Mucosa of rectum (tissue), 2 donors: ENCODE results near the gene NMNAT1.

Experiments used
- H3K27ac ChIP-seq, 2 donors: one replicate each; pipeline ENCODE4 v1.7.0; 2013; ENCODE audit warnings: inconsistent platforms in 2 of 2, low read depth in 2 of 2, low read length in 2 of 2
- H3K27me3 ChIP-seq, 2 donors: one replicate each; pipeline ENCODE4 v1.7.0; 2013; ENCODE audit warnings: low read length in 2 of 2; ENCODE audit not compliant: control insufficient read depth in 2 of 2, insufficient read depth in 2 of 2
- H3K36me3 ChIP-seq, 2 donors: one replicate each; pipeline ENCODE4 v1.7.0; 2013; ENCODE audit warnings: low read length in 2 of 2; ENCODE audit not compliant: control insufficient read depth in 2 of 2, insufficient read depth in 2 of 2
- H3K4me1 ChIP-seq, 2 donors: one replicate each; pipeline ENCODE4 v1.7.0; 2013; ENCODE audit warnings: low read length in 2 of 2, mild to moderate bottlenecking in 1 of 2; ENCODE audit not compliant: control insufficient read depth in 2 of 2, insufficient read depth in 2 of 2
- H3K4me3 ChIP-seq, 2 donors: one replicate each; pipeline ENCODE4 v1.7.0; 2013; ENCODE audit warnings: low read length in 2 of 2
- H3K9ac ChIP-seq, 2 donors: one replicate each; pipeline ENCODE4 v1.7.0; 2013; ENCODE audit warnings: low read length in 2 of 2, low read depth in 1 of 2, mild to moderate bottlenecking in 1 of 2
- H3K9me3 ChIP-seq, 2 donors: one replicate each; pipeline ENCODE4 v1.7.0; 2013; ENCODE audit warnings: low read length in 2 of 2; ENCODE audit not compliant: control insufficient read depth in 2 of 2
- donor health status: healthy.
- donor health status: Normal muscosa, but diverticular disease.

The NMNAT1 gene

DNA sequence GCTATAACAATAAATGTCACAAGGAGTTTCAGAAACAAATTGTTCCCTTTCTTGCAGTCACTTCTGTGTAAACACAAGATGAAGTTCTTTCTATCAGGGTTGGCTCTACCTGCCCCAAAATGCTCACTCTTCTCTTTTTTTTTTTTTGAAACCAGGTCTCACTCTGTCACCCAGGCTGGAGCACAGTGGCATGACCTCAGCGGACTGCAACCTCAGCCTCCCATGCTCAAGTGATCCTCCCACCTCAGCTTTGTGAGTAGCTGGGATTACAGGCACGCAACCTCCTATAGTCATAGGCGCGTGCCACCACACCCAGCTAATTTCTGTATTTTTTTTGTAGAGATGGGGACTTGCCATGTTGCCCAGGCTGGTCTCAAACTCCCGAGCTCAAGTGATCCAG, 22.7 kb upstream of the NMNAT1 start:
- H3K4me3 ChIP-seq, result no peak overlapping the region
- no peaks in the 10 kb centered on the region for H3K27me3 ChIP-seq
- no peaks in the 10 kb centered on the region for H3K9me3 ChIP-seq
- H3K27ac ChIP-seq, result no peak overlapping the region
- no peaks in the 10 kb centered on the region for H3K4me1 ChIP-seq
- H3K9ac ChIP-seq, result no peak overlapping the region
- no peaks in the 10 kb centered on the region for H3K36me3 ChIP-seq

DNA sequence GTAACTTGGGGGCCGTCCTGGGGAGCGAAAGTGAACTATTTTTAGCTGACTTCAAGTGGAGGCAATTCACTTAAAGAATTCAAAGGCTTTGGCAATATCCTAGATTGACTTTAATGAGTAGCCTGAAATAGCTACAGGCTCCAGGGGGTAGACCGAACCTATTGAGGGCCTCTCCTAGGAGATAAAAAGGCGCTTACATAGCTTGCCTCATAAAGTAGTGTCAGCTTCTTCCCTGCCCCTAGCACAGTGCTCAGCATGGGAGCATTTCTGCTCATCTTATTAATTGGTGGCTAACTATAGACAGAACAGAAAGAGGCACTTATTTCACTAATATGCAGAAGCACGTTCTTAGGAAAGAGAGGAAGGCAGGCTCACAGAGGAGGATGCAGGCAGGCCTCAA, 20.9 kb upstream of the NMNAT1 start:
- H3K9me3 ChIP-seq, result no peaks in the 10 kb centered on the region
- H3K9ac ChIP-seq, result no peak overlapping the region
- no peaks in the 10 kb centered on the region for H3K36me3 ChIP-seq
- H3K4me3 ChIP-seq, result no peak overlapping the region
- H3K27ac ChIP-seq, result no peak overlapping the region
- H3K27me3 ChIP-seq, result no peaks in the 10 kb centered on the region
- H3K4me1 ChIP-seq, result no peaks in the 10 kb centered on the region

DNA sequence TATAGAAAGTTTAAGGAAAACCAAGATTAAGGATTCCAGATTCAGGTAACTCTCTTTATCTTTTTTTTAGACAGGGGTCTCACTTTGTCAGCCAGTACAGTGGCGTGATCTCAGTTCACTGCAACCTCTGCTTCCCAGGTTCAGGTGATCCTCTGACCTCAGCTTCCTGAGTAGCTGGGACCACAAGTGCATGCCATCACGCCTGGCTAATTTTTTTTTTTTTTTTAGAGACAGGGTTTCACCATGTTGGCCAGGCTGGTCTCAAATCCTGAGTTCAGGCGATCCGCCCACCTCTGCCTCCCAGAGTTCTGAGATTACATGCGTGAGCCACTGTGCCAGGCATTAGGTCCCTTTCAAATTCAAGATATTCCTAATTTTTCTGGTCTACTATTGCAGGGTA, 16.0 kb upstream of the NMNAT1 start:
- H3K36me3 ChIP-seq, result peaks cover 7 to 14% of the 10 kb centered on the region in 2 donors
- no peak overlapping the region for H3K4me3 ChIP-seq
- H3K27me3 ChIP-seq, result no peaks in the 10 kb centered on the region
- no peaks in the 10 kb centered on the region for H3K9me3 ChIP-seq
- H3K9ac ChIP-seq, result no peak overlapping the region
- H3K4me1 ChIP-seq, result no peaks in the 10 kb centered on the region
- no peak overlapping the region for H3K27ac ChIP-seq

- H3K4me1 ChIP-seq, result no peaks in the 10 kb centered on the region
- no peak overlapping the region for H3K4me3 ChIP-seq
- H3K27ac ChIP-seq, result no peak overlapping the region
- peaks cover 7 to 22% of the 10 kb centered on the region in 2 donors for H3K36me3 ChIP-seq
- H3K9ac ChIP-seq, result no peak overlapping the region
- no peaks in the 10 kb centered on the region for H3K27me3 ChIP-seq
- no peaks in the 10 kb centered on the region for H3K9me3 ChIP-seq
These were observed 13.6 kb upstream of the NMNAT1 start for GRCh38 chr1:9929431-9930385.

GRCh38 chr1:9942399-9942938, 806 bp upstream of the NMNAT1 start:
- Histone ChIP-seq H3K27me3 (no peaks in the 10 kb centered on the region), H3K4me3 (peak overlapping the region; percentile 73 to 97), H3K9ac (peak overlapping the region; percentile 80 to 96), H3K36me3 (peaks cover under 1 to 9% of the 10 kb centered on the region in 2 donors), H3K4me1 (peaks cover 6 to 9% of the 10 kb centered on the region in 2 donors), H3K27ac (peak overlapping the region; percentile 91 to 97), H3K9me3 (no peaks in the 10 kb centered on the region)

- H3K9ac ChIP-seq, result no peak overlapping the region
- peaks cover 6 to 11% of the 10 kb centered on the region in 2 donors for H3K4me1 ChIP-seq
- no peaks in the 10 kb centered on the region for H3K27me3 ChIP-seq
- no peak overlapping the region for H3K4me3 ChIP-seq
- H3K9me3 ChIP-seq, result no peaks in the 10 kb centered on the region
- peaks cover 3 to 6% of the 10 kb centered on the region in 2 donors for H3K36me3 ChIP-seq
- H3K27ac ChIP-seq, result no peak overlapping the region
These were observed 3.0 kb downstream of the NMNAT1 start for GRCh38 chr1:9946315-9946714.

GRCh38 chr1:9957726-9958125, 14.5 kb downstream of the NMNAT1 start:
- Histone ChIP-seq H3K4me1 (no peaks in the 10 kb centered on the region), H3K9ac (no peak overlapping the region), H3K27ac (no peak overlapping the region), H3K27me3 (no peaks in the 10 kb centered on the region), H3K9me3 (no peaks in the 10 kb centered on the region), H3K4me3 (no peak overlapping the region), H3K36me3 (peaks cover 0 to 5% of the 10 kb centered on the region in 2 donors)

DNA sequence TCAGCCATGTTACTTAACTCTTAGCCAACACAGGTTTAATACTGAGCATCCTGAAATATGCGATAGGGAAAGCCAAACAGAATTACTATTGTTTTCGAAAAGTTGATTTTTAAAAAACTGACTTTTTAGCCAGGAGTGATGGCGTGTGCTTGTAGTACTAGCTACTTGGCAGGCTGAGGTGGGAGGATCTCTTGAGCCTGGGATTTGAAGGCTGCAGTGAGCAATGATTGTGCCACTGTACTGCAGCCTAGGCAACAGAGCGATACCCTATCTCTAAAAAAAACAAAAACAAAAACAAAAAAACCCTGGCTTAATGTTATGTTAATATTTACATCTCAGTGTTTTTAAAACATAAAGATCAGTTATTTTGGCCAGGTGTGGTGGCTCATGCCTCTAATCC, 16.7 kb downstream of the NMNAT1 start:
- no peaks in the 10 kb centered on the region for H3K27me3 ChIP-seq
- H3K4me3 ChIP-seq, result no peak overlapping the region
- no peaks in the 10 kb centered on the region for H3K36me3 ChIP-seq
- H3K9ac ChIP-seq, result no peak overlapping the region
- no peaks in the 10 kb centered on the region for H3K9me3 ChIP-seq
- H3K4me1 ChIP-seq, result no peaks in the 10 kb centered on the region
- H3K27ac ChIP-seq, result no peak overlapping the region

DNA sequence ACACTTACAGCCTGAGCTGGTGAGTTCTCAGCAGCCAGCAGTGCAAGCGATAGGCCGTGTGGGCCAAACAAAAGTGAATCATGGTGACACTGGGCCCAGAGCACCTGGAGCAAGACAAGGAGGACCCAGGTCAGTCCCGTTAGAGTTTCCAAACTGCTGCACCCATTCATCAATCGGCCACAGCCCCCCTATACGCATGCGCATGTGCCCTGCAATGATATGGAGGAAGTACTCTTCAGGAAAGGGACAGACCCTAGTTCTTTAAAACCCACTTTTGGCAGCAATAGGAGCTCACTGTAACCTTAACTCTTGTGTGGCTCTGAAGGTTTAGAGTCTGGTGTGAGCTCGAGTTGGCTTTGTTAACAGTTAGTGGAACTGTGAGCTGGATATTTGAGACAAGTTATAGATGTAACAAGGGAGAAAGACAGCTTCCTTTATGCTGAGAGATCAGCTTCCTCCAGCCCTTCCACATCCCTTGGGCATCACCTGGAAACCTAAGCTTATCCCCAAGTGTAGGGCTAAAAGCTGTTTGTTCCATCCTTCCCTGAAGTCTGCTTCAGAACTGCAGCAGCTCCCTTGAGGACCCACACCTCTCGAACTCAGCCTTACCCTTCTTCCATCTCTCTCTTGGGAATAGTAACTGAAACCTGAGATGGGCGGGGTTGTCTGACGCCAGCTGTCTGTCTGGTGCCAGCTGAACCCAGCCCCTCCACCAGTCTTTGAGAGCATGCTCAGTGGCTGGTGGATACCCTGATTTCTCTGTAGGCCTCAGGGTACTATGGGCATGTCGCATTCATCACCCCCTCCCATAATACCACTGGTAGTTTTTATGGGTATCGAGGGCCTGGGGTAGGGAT, 17.7 kb downstream of the NMNAT1 start:
- Histone ChIP-seq H3K9me3 (no peaks in the 10 kb centered on the region), H3K4me3 (no peak overlapping the region), H3K27ac (no peak overlapping the region), H3K36me3 (no peaks in the 10 kb centered on the region), H3K4me1 (no peaks in the 10 kb centered on the region), H3K9ac (no peak overlapping the region), H3K27me3 (no peaks in the 10 kb centered on the region)

DNA sequence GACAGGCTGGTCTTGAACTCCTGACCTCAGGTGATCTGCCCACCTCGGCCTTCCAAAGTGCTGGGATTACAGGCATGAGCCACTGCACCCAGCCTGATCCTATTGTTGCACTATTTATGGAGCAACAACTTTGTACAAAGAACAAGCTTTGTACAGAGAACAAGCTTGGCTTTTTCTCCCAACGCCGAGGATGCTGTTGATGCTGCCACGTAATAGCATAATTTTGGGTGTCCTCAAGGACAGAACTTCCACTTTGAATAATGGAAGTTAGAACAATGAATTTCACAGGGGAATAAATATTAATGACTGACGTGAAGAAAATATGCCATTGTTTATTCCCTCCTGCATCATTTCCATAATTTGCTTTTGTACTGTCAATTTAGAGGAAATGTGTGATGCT, 41.0 kb downstream of the NMNAT1 start:
- H3K4me3 ChIP-seq, result no peak overlapping the region
- H3K27me3 ChIP-seq, result no peaks in the 10 kb centered on the region
- no peaks in the 10 kb centered on the region for H3K9me3 ChIP-seq
- no peaks in the 10 kb centered on the region for H3K4me1 ChIP-seq
- H3K36me3 ChIP-seq, result peaks cover 10 to 24% of the 10 kb centered on the region in 2 donors
- H3K9ac ChIP-seq, result no peak overlapping the region
- H3K27ac ChIP-seq, result no peak overlapping the region
